Muscle of arm (tissue), 12 donors: ENCODE data around the gene YLPM1. TPM values are rescaled to one million over a fixed set of nuclear protein-coding genes. Genes with fewer than 3 reads are reported as not detected.
A peak's percentile ranks its signal among the peaks of the same experiment; 100 is the strongest.

Experiments used
- DNase-seq: peaks from one replicate; pipeline ENCODE4 v3.0.0-alpha.2; 2013
- polyA plus RNA-seq, 12 donors: library from polyadenylated mRNA; unstranded; fragments of 120-200 nt; gene quantifications; one replicate each; pipeline ENCODE4 v1.2.1, GENCODE V29; 2013; ENCODE audit not compliant: insufficient read length in 12 of 12

YLPM1 gene
- polyA plus RNA-seq, 12 donors, result 45.8 to 76.0 (median 55.0) TPM; not detected in 1

- no peak for DNase-seq
Observed at GRCh38 chr14:74836251-74836960, 73.3 kb downstream of the YLPM1 start.

- DNase-seq, result no peak
Observed at GRCh38 chr14:74838166-74838565, 75.0 kb downstream of the YLPM1 start.

DNA sequence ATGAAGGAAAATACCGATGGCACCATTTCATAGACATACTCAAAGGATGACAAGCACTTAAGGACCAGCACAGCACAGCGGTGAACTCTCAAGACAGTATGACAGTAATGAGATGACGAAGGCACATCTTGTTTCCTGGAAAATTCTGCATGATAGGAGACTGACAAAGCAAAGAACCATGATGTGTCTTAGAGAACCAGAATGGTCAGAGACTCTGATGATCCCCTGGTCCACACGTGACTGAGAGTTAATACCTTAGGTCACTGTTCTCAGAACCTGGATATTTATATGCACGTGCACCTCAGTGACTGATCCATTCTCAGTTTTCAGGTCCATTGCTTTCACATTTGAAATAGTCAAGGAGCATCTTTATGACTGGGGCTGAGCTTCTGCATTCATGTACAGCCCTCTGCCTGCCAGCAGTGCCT lies 77.5 kb downstream of the YLPM1 start:
- DNase-seq, result no peak

GRCh38 chr14:74841230-74842207 lies 78.4 kb downstream of the YLPM1 start:
- no peak for DNase-seq

DNA sequence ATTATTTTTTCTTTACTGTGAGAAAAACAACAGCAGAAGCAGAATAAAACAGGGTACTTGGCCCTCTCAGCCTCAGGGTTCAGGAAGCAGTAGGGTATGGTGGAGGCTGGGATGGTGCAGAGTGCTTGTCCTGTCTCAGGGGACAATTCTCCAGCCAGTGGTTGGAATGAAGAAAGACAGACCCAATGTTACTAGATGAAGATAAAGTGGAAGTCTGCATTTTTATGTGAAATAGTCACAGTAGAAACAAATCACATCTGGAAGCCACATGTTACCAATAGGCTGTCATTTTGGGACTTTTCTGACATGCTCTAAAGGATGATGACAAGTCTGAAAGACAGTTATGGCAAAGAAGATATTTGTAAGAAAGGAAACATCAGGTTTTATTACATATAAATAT lies 80.5 kb downstream of the YLPM1 start:
- no peak for DNase-seq

DNA sequence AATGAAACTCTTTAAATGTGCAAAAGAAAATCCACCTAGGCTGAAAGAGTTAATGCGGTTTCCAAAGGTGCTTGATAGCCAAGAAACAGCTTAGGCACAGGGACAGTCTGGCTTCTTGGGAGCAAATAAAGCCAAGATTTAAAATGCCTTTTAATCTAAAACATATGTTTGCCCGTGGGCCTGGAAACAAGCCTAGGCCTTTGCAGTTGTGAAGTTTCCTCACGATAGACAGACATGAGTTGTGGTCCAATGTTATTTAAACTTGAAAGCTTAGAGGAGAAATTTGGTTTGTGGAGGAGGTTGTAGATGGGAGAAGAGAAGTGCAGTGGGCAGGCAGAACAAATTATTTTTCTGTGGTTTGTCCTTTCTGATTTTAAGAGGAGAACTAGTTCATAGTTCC lies 83.1 kb downstream of the YLPM1 start:
- peak; percentile 61 for DNase-seq

DNA sequence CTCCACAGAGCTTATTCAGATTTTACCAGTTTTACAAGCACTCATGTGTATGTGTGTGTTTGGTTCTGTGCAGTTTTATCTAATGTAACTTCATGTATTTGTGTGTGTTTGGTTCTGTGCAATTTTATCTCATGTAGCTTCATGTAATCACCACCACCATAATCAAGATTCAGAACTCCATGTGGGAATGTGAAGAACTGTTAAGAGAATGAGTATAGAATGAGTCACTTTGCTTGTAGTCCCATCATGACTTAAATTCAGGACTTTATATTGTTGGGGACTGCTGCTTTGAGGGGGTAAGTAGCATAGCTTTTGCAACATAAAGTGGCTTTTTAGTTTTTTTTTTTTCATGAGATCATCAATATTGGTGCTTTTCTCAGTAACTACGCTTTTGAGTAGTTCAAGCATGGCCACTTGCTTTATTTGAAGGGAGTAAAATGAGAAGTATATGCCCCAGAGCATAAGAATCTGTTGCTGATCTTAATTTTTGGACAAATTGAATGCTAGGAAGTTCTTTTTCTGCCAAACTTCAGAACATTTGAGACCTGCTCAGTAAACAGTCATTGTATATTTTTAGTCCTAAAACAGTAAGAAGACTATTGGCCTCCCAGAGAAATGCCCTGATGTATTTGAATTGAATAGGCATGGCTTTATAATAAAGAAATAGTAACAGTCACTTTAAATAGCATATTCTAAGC lies 84.0 kb downstream of the YLPM1 start:
- no peak for DNase-seq

GRCh38 chr14:74848768-74849167 lies 85.7 kb downstream of the YLPM1 start:
- no peak for DNase-seq

GRCh38 chr14:74852922-74853530 lies 89.9 kb downstream of the YLPM1 start:
- DNase-seq, result peak; percentile 45

GRCh38 chr14:74853581-74853980 lies 90.5 kb downstream of the YLPM1 start:
- no peak for DNase-seq

GRCh38 chr14:74855021-74855420 lies 91.9 kb downstream of the YLPM1 start:
- no peak for DNase-seq

- no peak for DNase-seq
Observed at GRCh38 chr14:74855945-74856344, 92.8 kb downstream of the YLPM1 start.

DNA sequence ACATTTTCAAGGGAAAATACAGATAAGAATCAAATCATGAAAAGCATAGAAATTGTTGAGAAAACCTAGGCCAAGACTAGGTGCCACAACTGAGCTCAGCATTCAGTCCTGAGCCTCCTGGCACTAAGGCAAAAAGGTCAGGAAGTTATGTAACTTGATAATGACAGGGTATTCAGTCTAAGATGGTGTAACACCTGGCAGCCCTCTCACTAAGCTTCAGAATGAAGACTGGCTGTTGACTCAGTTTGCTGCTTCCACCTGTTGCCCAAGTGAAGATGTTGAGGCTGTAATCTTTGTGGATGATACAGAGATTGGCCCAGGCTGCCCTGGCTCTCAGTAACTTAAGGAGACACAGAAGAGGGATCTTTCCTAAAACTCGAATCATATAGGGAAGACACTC lies 93.2 kb downstream of the YLPM1 start:
- DNase-seq, result no peak

DNA sequence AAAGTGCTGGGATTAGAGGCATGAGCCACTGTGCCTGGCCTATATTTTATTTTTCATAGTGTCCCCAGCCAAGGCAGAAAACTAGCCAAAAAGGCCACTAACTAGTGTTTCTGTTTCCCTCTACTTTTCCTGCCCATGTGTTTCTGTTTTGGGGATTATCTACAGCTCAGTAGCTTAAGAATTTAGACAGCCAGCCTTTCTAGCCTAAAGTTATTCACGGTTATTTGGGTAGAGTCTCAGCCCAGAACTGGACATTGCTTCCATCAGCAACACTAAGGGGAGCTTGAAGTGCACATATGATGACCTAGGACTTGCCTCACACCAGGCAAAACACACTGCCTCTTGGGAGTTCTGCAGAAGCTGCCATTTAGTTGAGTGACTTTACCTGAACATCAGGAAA lies 94.9 kb downstream of the YLPM1 start:
- DNase-seq, result no peak

GRCh38 chr14:74859757-74860552 lies 96.8 kb downstream of the YLPM1 start:
- DNase-seq, result no peak

DNA sequence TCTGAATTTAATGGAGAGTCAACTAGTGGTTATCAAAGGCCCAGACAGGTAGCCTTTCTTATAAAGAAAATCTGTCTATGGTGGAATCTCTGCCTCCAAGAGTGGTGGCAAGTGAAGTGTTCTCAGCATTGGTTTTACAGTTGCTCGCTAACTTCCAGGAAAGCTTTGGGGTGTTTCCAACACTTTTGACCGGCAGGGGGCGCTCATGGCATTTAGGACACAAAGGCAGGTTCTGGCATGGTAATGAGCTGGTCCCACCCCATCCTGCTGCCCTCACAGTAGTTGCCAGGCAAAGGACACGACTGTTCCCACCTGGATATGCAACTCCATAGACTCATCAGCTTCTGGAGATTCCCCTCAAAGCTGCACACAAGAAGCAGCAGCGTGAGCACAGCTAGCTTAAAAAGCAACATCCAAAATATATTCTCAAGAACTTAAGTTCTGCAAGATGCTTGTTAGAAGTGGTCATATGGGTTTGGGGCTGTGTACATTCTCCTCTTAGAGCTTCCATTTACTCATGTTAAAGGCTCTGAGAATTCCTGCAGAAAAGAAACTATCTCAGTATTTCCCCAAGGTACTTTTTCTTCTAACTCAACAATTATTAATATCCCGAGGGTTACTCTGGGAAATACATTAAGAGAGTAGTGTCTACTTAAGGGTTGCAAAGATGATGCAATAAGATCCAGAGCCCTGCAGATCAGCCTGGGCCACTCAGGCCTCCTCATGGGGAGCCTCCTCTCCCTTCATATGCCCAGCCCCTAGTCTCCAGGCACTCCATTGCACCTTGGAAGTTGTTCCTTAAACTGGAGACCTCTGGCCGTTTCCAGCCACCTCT lies 98.0 kb downstream of the YLPM1 start:
- DNase-seq, result peak; percentile 87

DNA sequence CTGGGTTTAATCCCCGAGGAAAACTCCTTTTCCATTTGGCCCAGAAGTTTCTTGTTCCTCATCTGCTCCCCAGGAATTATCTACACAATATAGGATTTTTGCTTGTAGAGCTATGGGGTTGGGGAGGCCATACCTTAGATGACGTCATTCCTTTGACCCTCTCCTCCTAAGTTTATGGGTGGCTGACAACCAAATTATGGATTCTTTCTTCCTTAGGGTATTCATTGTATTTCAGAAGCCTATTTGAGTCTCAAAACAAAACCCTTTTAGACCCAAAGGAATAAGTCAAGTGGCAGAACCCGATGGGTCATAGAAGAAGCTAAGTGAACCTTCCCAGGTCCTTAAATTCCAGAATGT lies 98.6 kb downstream of the YLPM1 start:
- no peak for DNase-seq

DNA sequence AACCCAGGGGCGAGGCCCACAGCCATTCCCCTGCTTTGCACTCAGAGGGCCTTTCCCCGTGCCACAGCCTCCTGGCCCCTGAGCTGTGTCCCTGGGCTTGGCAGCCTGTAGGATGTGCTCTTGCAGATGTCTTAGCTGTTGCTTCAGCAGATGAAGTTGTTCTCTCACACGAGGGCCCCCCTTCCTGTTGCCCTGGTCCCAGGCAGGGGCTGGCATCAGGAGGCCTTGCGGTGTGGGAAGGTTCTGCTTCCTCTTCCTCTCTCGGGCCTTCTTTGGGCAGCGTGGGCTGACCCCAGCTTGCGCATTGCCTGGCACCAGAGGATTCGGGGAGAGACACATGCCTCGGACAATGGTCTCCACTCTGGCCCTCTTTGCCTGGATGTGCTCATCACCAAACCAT lies 100.2 kb downstream of the YLPM1 start:
- no peak for DNase-seq

DNA sequence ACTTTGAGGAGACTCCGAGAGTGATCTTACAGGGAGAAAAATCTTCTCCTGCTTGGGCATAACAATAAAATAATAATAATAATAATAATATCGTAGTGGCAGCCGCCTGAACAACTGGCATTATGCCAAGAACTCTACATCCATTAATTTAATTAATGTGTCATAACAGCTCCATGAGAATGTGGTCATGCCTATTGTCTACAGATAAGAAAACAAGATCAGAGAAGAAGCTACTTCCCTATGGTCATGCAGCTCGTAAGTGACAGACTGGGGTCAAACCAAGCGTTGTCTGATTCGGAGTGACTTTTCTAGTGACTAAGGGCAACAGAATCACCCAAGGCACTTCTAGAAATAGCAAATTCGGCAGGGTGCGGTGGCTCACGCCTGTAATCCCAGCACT lies 101.1 kb downstream of the YLPM1 start:
- DNase-seq, result no peak

DNA sequence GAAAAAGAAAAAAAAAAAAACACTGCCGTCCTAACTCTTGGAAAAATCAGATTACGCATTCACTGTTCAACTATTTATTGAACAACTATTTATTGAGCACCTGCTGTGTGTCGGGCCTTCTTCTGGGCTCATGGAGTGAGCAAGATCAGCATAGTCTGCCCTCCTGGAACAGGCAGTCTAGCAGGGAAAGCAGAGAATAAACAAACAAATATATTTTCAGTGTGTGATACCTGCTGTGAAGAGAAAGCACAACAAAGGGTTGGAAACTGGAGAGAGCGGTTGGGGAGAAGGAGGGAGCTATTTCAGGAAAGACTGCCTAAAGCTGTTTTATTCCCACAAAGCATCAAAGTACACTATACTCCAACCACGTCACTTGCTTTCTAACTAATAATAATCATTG lies 102.0 kb downstream of the YLPM1 start:
- no peak for DNase-seq
